Thyroid gland (tissue), 4 donors: ENCODE results near the gene ACP4. TPM values are rescaled to one million over a fixed set of nuclear protein-coding genes. Genes with fewer than 3 reads are reported as not detected.

Experiments used
- DNase-seq, 2 donors: peaks; one replicate each; pipeline ENCODE4 v3.0.0-alpha.2; 2019
- H3K27ac ChIP-seq, 3 donors: fragments of 200-600 bp; sonication (generic); 1 replicate in 2 of 3; 2 replicates in 1 of 3; pipeline ENCODE4 v1.5.1; 2016 to 2019; ENCODE audit warnings: mild to moderate bottlenecking in 1 of 3, moderate library complexity in 1 of 3
- H3K27me3 ChIP-seq: fragments of 200-600 bp; sonication (generic); one replicate; pipeline ENCODE4 v1.5.1; 2019
- H3K36me3 ChIP-seq, 2 donors: fragments of 200-600 bp; sonication (generic); one replicate each; pipeline ENCODE4 v1.5.1; 2016 to 2019
- H3K4me1 ChIP-seq, 2 donors: fragments of 200-600 bp; sonication (generic); one replicate each; pipeline ENCODE4 v1.5.1; 2017 to 2019
- H3K4me3 ChIP-seq, 3 donors: fragments of 200-600 bp; sonication (generic); replicated peaks in 1 of 3; 1 replicate in 2 of 3; 2 replicates in 1 of 3; pipeline ENCODE4 v1.5.1; 2016; ENCODE audit warnings: mild to moderate bottlenecking in 1 of 3
- H3K9me3 ChIP-seq: fragments of 200-600 bp; sonication (generic); one replicate; pipeline ENCODE4 v1.5.1; 2017
- CTCF ChIP-seq, 6 experiments: fragments of 200-600 bp in 3 of 6; fragments of 450-650 bp in 3 of 6; sonication (generic) in 3 of 6; IDR thresholded peaks; one replicate each; pipeline ENCODE4 v1.5.1; 2016 to 2019; ENCODE audit warnings: antibody characterized with exemption in 6 of 6, mild to moderate bottlenecking in 2 of 6, inconsistent platforms in 1 of 6, moderate library complexity in 1 of 6
- POLR2A ChIP-seq, 2 donors: fragments of 450-650 bp; IDR thresholded peaks; one replicate each; pipeline ENCODE4 v1.6.1; 2017; ENCODE audit warnings: antibody characterized with exemption in 2 of 2, mild to moderate bottlenecking in 2 of 2, moderate library complexity in 1 of 2
- WGBS, 2 donors: methylation state at CpG; one replicate each; pipeline ENCODE4 v1.1.5; 2017; 5-methylcytosine and 5-hydroxymethylcytosine counted together
- intact Hi-C: fragments of 100-400 bp; cut with DNase I; formaldehyde crosslinking; loops from one replicate; pipeline ENCODE4 v1.15.1; 2023
- total RNA-seq, 4 donors: library from RNA; depleted of rRNA; stranded (reverse); fragments of >200 nt; gene quantifications; one replicate each; pipeline ENCODE4 v1.2.3, GENCODE V29; 2016

ACP4 gene
- total RNA-seq, 4 donors from 2014 or later = not detected

GRCh38 chr19:50776131-50776530 lies 14.1 kb upstream of the ACP4 start:
- WGBS, 2 donors = 83 to 84% methylated on average over 5 of the region's 5 CpGs
- intact Hi-C loops = no loop called here
- H3K36me3 ChIP-seq = no peaks in the 10 kb centered on the region
- no peaks in the 10 kb centered on the region for H3K4me1 ChIP-seq
- TF ChIP-seq POLR2A (IDR thresholded peaks at IDR 0.05) (no peak), CTCF (IDR thresholded peaks at IDR 0.05) (no peak)
- no peaks in the 10 kb centered on the region for H3K9me3 ChIP-seq
- DNase-seq = no peak
- peaks cover 19% of the 10 kb centered on the region for H3K27me3 ChIP-seq
- no peak overlapping the region for H3K27ac ChIP-seq
- H3K4me3 ChIP-seq = no peak overlapping the region

- H3K27ac ChIP-seq = no peak overlapping the region
- peaks cover 19% of the 10 kb centered on the region for H3K27me3 ChIP-seq
- H3K36me3 ChIP-seq = no peaks in the 10 kb centered on the region
- no peaks in the 10 kb centered on the region for H3K9me3 ChIP-seq
- DNase-seq = no peak
- intact Hi-C loops = no loop called here
- WGBS, 2 donors = 42% methylated on average over 4 of the region's 4 CpGs
- H3K4me1 ChIP-seq = no peaks in the 10 kb centered on the region
- TF ChIP-seq POLR2A (IDR thresholded peaks at IDR 0.05) (no peak), CTCF (IDR thresholded peaks at IDR 0.05) (no peak)
- H3K4me3 ChIP-seq = no peak overlapping the region
Measured at GRCh38 chr19:50777261-50777660, 13.0 kb upstream of the ACP4 start.

GRCh38 chr19:50777830-50778303 lies 12.3 kb upstream of the ACP4 start:
- no peaks in the 10 kb centered on the region for H3K36me3 ChIP-seq
- no peaks in the 10 kb centered on the region for H3K9me3 ChIP-seq
- WGBS, 2 donors = 1 to 3% methylated on average over 17 to 25 of the region's 30 CpGs
- intact Hi-C loops = no loop called here
- H3K27me3 ChIP-seq = peaks cover 19% of the 10 kb centered on the region
- no peak for DNase-seq
- TF ChIP-seq CTCF (IDR thresholded peaks at IDR 0.05) (no peak), POLR2A (IDR thresholded peaks at IDR 0.05) (no peak)
- H3K27ac ChIP-seq = no peak overlapping the region
- H3K4me1 ChIP-seq = no peaks in the 10 kb centered on the region
- no peak overlapping the region for H3K4me3 ChIP-seq

GRCh38 chr19:50778906-50779430 lies 11.2 kb upstream of the ACP4 start:
- no peak overlapping the region for H3K27ac ChIP-seq
- H3K4me1 ChIP-seq = no peaks in the 10 kb centered on the region
- DNase-seq = no peak
- H3K36me3 ChIP-seq = no peaks in the 10 kb centered on the region
- H3K9me3 ChIP-seq = no peaks in the 10 kb centered on the region
- 59 to 61% methylated on average over 7 of the region's 7 CpGs for WGBS, 2 donors
- intact Hi-C loops = no loop called here
- TF ChIP-seq POLR2A (IDR thresholded peaks at IDR 0.05) = no peak
- TF ChIP-seq CTCF (IDR thresholded peaks at IDR 0.05) = no peak
- peaks cover 19% of the 10 kb centered on the region for H3K27me3 ChIP-seq
- H3K4me3 ChIP-seq = no peak overlapping the region

- WGBS, 2 donors = 48 to 61% methylated on average over 8 to 25 of the region's 25 CpGs
- intact Hi-C loops = loop anchor here (10.0 kb wide), 2 partner anchors 245 to 425 kb away; no protein-coding TSS in a partner anchor
- Histone ChIP-seq H3K36me3 (no peaks in the 10 kb centered on the region), H3K27me3 (peaks cover 19% of the 10 kb centered on the region), H3K9me3 (no peaks in the 10 kb centered on the region), H3K27ac (no peak overlapping the region), H3K4me1 (no peaks in the 10 kb centered on the region), H3K4me3 (no peak overlapping the region)
- no peak for DNase-seq
- TF ChIP-seq POLR2A (IDR thresholded peaks at IDR 0.05) (no peak), CTCF (IDR thresholded peaks at IDR 0.05) (no peak)
Measured at GRCh38 chr19:50779504-50780457, 10.4 kb upstream of the ACP4 start.
